NCI-H2171 (cell line): Measurements from ENCODE around the gene SDR42E2.
"Not testable (repeated sequence)": the region's sequence is repeated elsewhere in the genome, so short reads cannot be mapped to it uniquely, and the experiment has no call there.

Experiments used
- DNase-seq: peaks from one replicate; lab custom pipeline; 2025; lab: John Stamatoyannopoulos, UW

The SDR42E2 gene

GRCh38 chr16:22213801-22214200, 51.5 kb downstream of the SDR42E2 start:
- DNase-seq: no peak

GRCh38 chr16:22214402-22214801, 52.1 kb downstream of the SDR42E2 start:
- no peak for DNase-seq

- DNase-seq: no peak
Observed at GRCh38 chr16:22214889-22215288, 52.6 kb downstream of the SDR42E2 start.

- DNase-seq: no peak
Observed at GRCh38 chr16:22216191-22216831, 54.0 kb downstream of the SDR42E2 start.

- DNase-seq: not testable (repeated sequence)
Observed at GRCh38 chr16:22216832-22217225, 54.5 kb downstream of the SDR42E2 start.

- DNase-seq: no peak
Observed at GRCh38 chr16:22217890-22218730, 55.8 kb downstream of the SDR42E2 start.

- DNase-seq: no peak
Observed at GRCh38 chr16:22219389-22220068, 57.2 kb downstream of the SDR42E2 start.

- DNase-seq: no peak
Observed at GRCh38 chr16:22220069-22220440, 57.7 kb downstream of the SDR42E2 start.

- no peak for DNase-seq
Observed at GRCh38 chr16:22220714-22221113, 58.4 kb downstream of the SDR42E2 start.

- DNase-seq: no peak
Observed at GRCh38 chr16:22222006-22222405, 59.7 kb downstream of the SDR42E2 start.

- DNase-seq: no peak
Observed at GRCh38 chr16:22222998-22223397, 60.7 kb downstream of the SDR42E2 start.

- no peak for DNase-seq
Observed at GRCh38 chr16:22225060-22225459, 62.8 kb downstream of the SDR42E2 start.

GRCh38 chr16:22229889-22230288, 67.6 kb downstream of the SDR42E2 start:
- no peak for DNase-seq

GRCh38 chr16:22232277-22233036, 70.2 kb downstream of the SDR42E2 start:
- DNase-seq: no peak

- no peak for DNase-seq
Observed at GRCh38 chr16:22233037-22233372, 70.7 kb downstream of the SDR42E2 start.

GRCh38 chr16:22235839-22236745, 73.8 kb downstream of the SDR42E2 start:
- DNase-seq: no peak

- no peak for DNase-seq
Observed at GRCh38 chr16:22239131-22239805, 77.0 kb downstream of the SDR42E2 start.

GRCh38 chr16:22240023-22240710, 77.9 kb downstream of the SDR42E2 start:
- DNase-seq: no peak
